Left hindlimb (tissue), 1 donor: ENCODE data around the gene FAF1.
"Not testable (repeated sequence)": the region's sequence is repeated elsewhere in the genome, so short reads cannot be mapped to it uniquely, and the experiment has no call there.

ENCODE experiments used
- DNase-seq: peaks from one replicate; pipeline ENCODE4 v3.0.0-alpha.2; 2018

Gene FAF1

DNA sequence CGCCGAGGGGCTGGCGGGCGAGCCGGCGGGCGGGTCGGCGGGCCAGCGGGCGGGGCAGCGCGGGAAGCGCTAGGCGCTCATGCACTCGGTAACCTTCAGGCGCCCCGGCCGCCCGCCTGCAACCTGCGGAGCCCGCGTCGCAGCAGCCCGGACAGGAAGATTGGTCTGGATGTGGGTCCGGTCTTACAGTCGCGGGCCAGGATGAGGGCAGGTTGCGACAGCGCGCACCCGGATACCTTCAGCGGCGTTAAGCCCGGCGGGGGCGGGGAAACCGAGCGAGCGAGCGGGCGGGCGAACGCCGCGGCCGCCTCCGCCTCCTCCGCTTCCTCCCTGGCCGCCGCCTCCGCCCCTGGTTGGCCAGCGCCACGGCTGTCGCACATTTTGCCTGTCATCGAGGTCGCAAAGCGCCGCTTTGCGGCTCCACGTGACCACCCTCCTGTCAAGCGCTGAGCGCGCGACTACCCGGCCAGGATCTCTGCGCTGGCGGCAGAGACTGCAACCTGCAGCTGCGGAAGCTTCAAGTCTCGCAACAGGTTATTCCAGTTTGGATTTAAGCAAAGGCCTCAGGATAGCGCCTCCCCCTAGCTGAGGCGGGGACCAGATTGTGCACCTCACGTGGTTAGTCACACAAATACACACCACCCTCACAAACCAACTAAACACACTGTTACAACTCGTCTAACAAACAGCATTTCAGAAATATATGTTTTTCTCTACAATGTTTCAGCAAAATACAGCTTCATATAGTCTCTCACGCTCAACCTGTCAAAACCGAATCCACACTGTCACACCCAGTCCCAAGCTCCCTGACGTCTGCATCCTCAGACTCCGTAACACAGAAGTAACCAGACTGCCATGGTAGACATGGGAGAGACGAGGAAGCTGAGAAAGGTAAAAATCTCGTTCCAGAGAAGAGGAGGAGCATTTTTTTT is at the start of gene FAF1:
Gene FAF1, minus strand, starts transcription at position 355 of the 932 bp plus-strand sequence. CDS start 456 bp downstream, outside the sequence.
- peak; percentile 97 for DNase-seq

DNA sequence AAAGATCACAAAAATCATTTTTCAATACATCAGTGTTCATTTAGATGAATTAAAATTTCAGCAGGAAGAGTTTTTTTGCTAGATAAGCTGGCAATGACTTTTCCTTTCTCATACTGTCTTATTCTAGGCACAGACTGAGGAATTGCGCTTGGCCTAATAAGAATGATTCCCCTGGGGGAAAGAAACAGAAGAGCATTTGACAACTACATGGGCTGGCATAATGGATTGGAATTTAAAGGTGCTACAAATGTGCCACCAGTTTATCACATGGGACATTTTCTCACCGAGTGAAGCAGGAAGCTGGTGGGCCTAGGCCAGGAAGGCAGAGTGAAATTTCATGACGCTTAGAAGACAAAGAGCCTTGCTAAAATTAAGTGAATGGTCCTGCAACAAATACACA is 49.3 kb upstream of the FAF1 start:
- no peak for DNase-seq

DNA sequence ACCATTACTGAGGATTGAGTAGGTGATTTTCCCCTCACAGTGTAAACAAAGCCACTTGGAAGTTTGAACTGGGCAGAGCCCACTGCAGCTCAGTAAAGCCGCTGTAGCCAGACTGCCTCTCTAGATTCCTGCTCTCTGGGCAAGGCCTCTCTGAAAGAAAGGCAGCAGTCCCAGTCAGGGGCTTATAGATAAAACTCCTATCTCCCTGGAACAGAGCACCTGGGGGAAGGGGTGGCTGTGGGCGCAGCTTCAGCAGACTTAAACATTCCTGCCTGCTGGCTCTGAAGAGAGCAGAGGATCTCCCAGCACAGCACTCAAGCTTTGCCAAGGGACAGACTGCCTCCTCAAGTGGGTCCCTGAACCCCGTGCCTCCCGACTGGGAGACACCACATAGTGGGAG is 45.5 kb upstream of the FAF1 start:
- DNase-seq, result not testable (repeated sequence)

DNA sequence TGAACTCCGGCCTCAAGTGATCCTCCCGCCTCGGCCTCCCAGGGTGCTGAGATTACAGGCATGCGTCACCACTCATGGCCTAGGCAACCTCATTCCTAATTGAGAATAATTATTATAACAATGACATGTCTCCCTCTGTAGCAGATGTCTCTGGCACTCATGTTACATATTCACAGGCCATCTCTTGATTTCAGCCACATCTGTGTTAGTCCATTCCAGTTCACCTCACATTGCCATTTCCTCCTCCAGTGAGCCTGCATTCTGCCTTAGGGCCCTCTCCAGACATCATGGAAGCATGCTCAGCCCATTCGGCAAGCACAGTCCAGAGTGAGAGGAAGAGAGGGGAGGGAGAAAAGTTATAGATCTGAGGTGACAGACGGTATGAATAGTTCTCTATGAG is 42.4 kb upstream of the FAF1 start:
- DNase-seq, result no peak

DNA sequence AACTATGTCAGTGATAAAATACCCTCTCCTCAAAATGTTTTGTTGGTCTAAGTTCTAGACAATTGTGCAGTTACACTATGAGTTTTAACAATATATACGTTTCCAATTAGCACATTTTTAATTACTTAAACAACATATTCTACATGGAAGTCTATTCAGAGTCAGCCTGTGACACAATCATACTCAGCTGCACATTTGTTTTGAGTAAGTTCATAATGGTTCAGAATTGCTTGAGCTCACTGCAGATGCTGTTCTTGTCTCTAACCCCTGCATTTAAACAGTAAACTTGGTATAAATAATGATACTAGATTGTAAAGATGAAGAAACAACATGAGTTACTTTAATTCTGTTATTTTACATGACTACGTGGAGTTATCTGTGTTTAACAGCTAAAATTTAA is 40.6 kb upstream of the FAF1 start:
- DNase-seq, result no peak

DNA sequence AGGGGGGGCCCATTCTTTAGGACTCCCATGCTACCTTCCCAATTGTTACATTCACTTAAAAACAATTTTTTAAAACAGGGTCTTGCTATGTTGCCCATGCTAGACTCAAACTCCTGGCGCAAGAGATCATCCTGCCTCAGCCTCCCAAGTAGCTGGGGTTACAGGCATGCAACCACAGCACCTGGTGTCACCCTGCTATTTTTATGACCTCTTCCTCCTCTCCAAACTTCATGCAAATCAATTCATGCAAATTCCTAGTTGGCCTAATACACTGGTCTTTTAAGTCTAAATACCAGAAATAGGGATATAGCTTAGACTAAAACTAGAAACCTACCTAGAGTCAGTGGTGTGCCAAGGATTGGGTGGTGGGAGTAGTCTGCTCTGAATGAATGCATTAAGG is 40.1 kb upstream of the FAF1 start:
- DNase-seq, result no peak

DNA sequence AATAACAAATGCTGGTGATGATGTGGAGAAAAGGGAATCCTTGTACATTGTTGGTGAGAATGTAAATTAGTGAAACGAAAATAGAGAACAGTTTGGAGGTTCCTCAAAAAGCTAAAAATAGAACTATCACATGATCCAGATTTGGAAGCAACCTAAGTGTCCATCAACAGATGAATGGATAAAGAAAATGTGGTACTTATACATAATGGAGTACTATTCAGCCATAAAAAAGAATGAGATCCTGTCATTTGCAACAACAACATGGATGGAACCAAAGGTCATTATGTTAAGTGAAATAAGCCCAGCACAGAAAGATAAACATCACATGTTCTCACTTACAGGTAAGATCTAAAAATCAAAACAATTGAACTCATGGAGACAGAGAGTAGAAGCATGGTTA is 39.3 kb upstream of the FAF1 start:
- not testable (repeated sequence) for DNase-seq

DNA sequence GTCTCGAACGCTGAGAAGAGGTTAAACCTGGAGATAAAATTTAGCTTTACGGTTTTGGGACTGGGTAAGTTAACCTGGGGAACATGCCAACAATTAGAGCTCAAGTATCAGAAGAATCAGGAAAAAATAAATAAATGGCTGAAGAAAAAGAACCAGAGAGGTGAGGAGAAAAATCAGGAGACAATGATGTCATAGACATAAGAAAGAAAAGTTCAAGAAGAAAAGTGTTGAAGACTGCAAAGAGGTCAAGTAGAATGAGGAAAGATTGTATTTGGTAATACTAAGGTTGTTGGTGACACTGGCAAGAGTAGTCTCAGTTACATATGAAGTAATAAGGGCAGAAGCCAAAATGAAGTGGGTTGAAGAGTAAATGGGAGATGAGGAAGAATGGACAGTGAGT is 36.0 kb upstream of the FAF1 start:
- DNase-seq, result no peak

DNA sequence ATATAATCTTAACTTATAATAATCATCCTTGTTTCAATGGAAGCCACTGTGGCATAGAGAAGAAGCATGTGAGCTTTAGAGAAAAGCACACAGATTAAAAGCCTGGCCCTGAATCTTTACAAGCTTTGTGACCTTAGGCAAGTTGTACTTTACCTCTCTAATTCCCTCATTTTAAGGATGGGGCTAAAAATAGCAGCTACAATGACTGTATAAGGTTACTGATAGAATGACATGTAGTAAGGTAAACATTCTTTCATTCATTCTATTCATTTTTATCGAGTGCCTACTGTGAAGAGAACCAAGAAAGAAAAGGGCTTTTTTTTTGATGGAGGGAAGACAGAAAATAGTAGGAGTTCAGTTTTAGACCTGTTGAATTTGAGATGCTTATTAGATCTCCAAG is 35.6 kb upstream of the FAF1 start:
- no peak for DNase-seq

DNA sequence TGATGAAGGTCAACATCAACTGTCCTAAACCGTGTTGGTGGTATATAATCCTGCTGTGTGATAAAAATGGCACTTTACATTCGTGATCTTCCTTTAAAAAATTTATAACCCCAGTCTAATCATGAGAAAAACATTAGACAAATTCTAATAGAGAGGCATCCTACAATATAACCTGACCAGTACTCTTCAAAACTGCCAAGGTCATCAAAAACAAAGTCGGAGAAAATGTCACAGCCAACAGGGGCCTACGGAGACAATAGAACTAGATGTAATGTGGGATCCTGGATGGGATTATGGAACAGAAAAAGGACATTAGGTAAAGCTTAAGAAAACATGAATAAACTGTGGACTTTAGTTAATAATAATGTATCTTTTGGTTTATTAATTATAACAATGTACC is 34.9 kb upstream of the FAF1 start:
- DNase-seq, result no peak

DNA sequence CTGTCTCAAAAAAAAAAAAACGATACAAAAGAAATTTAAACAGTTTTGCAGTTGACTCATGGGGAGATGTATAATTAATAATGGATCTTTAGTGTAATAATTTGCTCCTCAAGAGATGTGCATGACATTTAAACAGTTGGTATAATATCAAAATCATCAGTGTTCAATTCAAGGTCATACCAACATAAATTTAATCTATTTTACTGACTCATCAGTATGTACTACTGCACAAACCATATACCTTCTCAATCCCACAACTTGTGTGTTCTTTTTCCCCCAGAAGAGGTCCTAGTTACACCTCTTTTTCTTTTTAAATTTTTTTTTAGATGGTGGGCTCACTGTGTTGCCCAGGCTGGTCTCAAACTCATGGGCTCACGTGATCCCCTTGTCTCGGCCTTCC is 33.6 kb upstream of the FAF1 start:
- no peak for DNase-seq

DNA sequence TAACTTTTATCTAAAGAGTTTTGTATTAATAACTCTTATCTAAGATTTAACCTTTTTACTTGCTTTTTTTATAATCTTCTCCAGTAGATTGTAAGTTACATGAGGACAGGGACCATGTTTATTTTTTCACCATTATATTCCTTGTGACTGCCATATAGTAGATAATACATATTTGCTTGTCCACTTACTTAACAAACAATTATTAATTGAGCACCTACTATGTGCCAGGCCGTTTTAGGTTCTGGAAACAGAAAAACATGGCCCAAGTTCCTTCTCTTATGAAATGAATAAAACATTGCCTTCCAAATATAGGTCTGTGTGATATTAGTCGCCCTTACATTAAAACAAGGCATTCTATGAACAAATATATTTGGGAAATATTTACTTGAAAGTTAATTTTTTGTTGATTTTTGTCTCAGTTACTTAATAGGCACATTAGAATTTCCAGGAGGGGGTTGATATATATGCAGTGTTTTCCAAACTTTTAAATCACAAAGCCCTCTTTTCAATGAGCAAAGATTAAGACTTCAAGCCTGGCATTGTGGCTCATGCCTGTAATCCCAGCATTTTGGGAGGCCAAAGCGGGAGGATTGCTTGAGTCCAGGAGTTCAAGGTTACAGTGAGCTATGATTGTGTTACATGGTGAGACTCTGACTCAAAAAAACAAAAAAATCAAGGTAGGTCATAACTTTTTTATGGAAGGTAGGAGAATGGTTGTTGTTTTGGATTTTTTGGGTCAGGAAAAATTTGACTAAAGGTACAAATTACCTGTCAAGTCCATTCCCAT is 32.7 kb upstream of the FAF1 start:
- DNase-seq, result no peak

DNA sequence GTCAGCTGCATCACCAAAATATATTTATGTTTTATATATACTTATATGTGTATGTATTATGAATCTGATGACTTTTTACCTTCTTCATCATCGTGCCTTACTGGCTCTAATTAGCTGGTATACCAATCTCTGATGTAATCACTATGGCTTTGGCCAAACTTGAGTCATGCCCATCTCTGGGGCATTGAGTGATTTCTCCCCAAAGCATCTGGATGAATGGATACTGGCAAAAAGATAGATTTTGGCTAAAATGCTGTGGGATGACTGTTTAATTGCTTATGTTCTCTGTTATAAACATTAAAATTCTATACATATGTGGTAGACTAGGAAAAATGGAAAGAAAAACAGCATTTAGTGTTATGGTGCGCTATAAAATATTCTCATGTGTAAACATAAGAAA is 29.6 kb upstream of the FAF1 start:
- DNase-seq, result no peak

DNA sequence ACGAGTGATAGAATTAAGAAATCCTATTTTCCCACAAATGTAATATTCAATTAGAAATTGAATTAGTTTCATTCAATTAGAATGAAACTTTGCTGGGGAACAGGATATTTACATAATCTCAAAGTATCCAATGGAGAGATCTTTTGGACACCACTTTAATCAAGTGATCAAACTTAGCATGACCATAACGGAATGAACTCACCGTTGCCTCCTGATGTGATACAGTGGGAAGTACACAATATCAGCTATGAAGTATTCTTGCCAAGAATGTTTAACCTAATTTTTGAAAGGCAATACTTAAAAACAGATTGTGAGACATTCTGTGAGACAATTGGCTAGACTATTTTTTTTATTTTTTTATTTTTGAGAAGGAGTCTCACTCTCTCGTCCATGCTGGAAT is 26.6 kb upstream of the FAF1 start:
- no peak for DNase-seq

DNA sequence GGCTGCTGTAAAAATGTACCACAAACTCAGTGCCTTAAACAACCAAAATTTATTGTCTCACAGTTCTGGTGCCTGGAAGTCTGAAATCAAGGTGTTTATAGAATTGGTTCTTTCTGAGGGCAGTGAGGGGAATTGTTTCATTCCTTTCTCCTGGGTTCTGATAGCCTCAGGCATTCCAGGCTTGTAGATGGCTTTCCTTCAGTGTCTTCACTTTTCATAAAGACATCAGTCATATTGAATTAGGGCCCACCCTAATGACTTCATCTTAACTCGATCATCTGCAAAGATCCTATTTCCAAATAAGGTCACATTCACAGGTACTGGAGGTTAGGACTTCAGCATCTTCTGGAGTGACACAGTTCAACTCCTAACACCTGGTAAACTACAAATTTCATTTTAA is 25.0 kb upstream of the FAF1 start:
- DNase-seq, result no peak

DNA sequence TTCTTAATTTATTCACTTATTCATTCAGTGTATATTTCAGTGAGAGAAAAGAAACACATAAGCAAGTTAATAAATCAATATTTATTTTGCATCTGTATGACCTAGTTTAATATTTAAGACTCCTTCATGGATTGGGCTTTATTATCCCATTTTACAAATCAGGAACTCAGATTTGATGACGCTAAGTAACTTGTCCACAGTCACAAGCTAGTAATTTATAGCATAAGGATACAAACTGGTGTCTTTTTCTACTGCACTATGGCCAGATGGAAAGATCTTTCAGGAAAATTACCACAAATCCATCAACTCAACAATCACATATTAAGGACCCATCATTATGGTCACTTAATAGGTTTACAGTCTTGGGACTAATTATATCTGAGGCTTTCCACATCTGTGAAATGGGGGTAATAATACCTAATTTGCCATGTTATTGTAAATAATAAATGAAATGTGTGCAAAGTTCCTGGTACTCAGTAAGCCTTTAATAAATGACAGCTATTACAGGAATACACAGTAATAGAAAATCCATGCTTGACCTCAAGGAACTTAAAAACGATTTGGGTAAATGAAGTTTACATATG is 23.2 kb upstream of the FAF1 start:
- no peak for DNase-seq

DNA sequence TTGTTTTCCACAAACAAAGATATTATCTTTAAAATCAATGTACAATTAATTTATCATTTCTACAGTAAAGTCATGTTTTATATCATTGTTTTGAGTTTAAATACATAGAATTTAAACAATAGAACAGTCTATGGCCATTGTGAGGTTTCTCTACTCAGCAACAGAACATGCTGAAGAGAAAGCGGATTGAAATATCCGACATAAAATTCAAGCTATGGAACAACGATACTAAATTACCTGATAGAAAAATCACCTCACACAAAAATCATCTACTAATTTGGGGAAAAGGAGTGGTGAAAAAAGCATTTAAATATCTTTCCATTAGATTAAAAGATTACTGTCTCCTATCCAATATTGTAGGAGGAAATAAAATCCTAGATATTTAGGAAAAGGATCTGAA is 22.5 kb upstream of the FAF1 start:
- no peak for DNase-seq

DNA sequence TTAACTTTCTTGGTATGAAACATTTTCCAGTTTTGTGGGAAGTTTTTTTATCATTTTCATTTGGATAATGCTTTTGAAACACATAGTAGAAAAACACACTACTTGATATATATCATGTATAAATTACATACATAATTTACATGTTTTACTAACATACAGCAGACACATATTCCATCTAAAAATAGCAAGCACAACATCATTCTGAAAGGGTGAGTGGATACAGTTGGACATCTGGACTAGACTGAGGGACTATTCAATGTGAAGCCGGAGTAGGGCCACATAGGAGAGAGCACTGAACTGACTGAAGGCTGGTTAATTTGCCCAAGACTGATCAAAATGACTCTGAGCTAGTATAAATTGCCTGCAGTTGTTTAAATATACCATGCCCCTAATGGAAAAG is 21.7 kb upstream of the FAF1 start:
- no peak for DNase-seq

DNA sequence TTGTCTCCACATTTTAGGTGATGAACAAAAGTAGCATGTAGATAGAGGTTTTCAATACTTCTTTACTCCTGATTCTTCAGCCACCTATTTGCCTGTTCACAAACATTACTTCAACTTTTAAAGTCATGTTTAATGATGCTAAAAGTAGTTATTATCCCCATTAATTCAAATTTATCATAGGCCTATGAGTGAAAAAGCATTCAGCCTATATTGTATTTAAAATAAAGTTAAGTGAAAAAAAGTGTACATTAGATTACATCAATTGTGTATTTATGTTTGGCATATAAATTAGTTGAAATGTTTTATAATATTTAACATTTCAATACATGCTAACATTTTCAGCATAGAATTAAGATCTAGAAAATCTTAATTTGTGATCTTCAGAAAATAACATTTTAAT is 20.4 kb upstream of the FAF1 start:
- no peak for DNase-seq

DNA sequence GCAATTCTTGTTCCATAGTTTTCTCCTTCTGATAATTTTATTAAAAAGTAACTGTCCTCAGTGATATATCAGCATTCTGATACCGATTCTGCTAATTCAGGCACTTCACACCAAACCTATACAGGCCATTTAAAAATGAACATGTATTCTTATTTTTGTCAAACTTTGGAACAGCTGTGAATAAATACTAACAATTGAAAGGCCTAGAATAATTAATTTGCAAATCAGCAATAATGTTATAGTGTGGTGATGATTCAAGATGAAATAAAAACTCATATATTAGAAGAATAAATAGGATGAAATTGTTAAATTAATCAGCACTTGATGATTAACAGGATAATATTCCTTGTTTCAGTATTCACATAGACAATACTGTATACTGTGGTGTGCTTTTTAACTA is 19.9 kb upstream of the FAF1 start:
- DNase-seq, result no peak

DNA sequence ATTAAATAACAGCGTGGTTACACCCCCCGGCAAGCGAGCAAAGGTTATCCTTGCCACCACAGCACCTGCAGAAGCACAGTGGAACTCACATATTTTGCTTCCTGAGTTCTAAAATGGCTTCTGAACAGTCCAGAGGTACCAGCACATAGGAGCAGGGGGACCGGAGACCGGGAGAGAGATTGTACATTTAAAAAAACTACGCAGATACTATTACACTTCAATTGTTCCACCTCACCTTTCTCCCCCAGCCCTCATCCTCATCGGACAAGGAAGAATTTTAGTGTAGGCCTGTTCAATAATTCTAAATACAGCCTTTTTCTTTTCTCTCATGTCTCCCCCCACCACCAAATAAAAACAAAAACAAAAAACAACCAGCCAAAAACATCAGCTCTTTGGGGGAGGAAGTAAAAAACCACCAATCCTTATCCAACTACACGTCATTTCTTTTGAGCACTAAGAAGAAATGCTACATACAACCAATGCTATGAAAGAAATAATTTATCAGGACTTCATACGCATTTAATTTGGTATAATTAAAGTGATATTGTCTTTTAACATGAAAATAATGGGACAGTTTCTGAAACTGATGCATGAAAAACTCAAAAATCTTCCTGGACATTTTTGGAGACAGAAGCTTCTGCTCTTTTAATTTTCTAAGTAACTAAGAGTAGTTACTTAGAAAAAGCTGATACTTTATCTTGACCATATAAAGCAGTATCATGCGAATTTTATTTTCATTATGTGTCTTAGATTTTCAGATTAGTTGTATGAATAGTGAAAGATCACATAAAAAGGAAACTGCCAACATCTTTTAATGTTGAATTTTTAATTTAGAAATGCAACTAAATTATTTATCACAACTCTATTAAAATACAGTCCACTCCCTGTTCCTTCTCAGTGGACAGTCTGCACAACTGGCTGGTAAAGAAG is 19.1 kb upstream of the FAF1 start:
- DNase-seq, result no peak

DNA sequence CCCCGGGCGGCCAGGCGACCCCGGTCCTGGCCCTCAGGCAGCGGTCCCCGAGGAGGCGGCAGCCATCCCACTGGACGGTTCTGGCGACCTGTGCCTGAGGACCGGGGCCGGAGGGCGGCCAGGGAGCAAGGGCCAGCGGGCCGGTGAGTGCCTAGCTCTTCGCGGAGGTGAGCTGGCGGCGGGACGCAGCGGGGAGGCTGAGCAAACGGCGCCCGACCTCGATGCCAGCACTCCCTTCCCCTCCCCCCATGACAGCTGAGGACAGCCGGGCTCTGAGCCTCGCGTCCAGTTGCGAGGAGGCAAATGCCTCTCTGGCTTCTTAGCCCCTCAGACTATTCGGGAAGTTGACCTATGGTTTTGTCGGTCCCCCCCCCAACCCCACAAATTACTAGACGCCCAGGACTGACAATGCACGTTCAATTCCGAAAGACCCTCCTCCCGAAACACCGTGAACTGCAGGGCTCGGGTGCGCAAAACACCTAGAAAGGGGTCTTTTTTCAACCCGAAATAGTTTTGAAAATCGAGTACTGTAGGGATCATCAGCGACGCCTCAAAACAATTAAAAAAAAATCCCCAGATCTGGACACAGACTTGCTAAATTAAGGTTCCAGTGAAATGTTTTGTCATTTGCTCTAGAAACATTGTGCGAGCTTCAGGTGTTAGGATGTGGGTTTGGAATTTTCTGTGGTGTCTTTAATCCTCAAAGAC is 18.2 kb upstream of the FAF1 start:
- peak; percentile 51 for DNase-seq
